Activated T-helper 2 cell treated with anti-CD3 and anti-CD28 coated beads, Interferon-gamma antibody, Interleukin-2, Interleukin-4, amounts not matched to agents 10 μg/mL and 5 μg/mL and 100 μg/mL, durations not matched to agents 14 hours and 24 hours and 36 hours (primary cell): ENCODE results near the gene RHOH. TPM values are rescaled to one million over a fixed set of nuclear protein-coding genes. Genes with fewer than 3 reads are reported as not detected.
A peak's percentile ranks its signal among the peaks of the same experiment; 100 is the strongest.
"Not testable (repeated sequence)": the region's sequence is repeated elsewhere in the genome, so short reads cannot be mapped to it uniquely, and the experiment has no call there.

ENCODE experiments used
- DNase-seq: peaks from one replicate; pipeline ENCODE4 v3.0.0; 2021; ENCODE audit warnings: low spot score
- H3K27ac Mint-ChIP-seq: one replicate; pipeline ENCODE4 v1.8.0; 2021; ENCODE audit warnings: mixed read lengths
- H3K27me3 Mint-ChIP-seq: one replicate; pipeline ENCODE4 v1.8.0; 2021; ENCODE audit warnings: low read depth, mixed read lengths
- H3K36me3 Mint-ChIP-seq: one replicate; pipeline ENCODE4 v1.8.0; 2021; ENCODE audit warnings: low read depth, mixed read lengths
- H3K4me1 Mint-ChIP-seq: one replicate; pipeline ENCODE4 v1.8.0; 2021; ENCODE audit warnings: low read depth, mixed read lengths
- H3K4me3 Mint-ChIP-seq: one replicate; pipeline ENCODE4 v1.8.0; 2021; ENCODE audit warnings: low read depth, mild to moderate bottlenecking, moderate library complexity, mixed read lengths
- H3K9me3 Mint-ChIP-seq: one replicate; pipeline ENCODE4 v1.8.0; 2021; ENCODE audit warnings: mixed read lengths
- intact Hi-C: fragments of 100-400 bp; cut with micrococcal nuclease; formaldehyde crosslinking; loops from one replicate; pipeline ENCODE4 v1.15.1; 2023
- total RNA-seq: library from RNA; stranded (reverse); gene quantifications from 2 replicates; pipeline ENCODE4 v1.2.3, GENCODE V29; 2022

The RHOH gene
- total RNA-seq, 1 donor from 2014 or later: 108 TPM

- H3K27ac Mint-ChIP-seq: no peak overlapping the region
- DNase-seq: no peak
- intact Hi-C loops: no loop called here
- H3K9me3 Mint-ChIP-seq: no peaks in the 10 kb centered on the region
- peaks cover 33% of the 10 kb centered on the region for H3K4me1 Mint-ChIP-seq
- H3K36me3 Mint-ChIP-seq: no peaks in the 10 kb centered on the region
- no peak overlapping the region for H3K4me3 Mint-ChIP-seq
- no peaks in the 10 kb centered on the region for H3K27me3 Mint-ChIP-seq
Measured at GRCh38 chr4:40262077-40262528, 65.3 kb downstream of the RHOH start.

GRCh38 chr4:40262861-40263260 lies 66.0 kb downstream of the RHOH start:
- intact Hi-C loops: no loop called here

GRCh38 chr4:40264497-40264896 lies 67.7 kb downstream of the RHOH start:
- Mint-ChIP-seq H3K27ac (no peak overlapping the region), H3K4me1 (peaks cover 23% of the 10 kb centered on the region), H3K4me3 (no peak overlapping the region), H3K36me3 (no peaks in the 10 kb centered on the region), H3K9me3 (no peaks in the 10 kb centered on the region), H3K27me3 (no peaks in the 10 kb centered on the region)
- intact Hi-C loops: no loop called here
- DNase-seq: no peak

More at GRCh38 chr4:40262861-40263260, 66.0 kb downstream of the RHOH start:
- H3K4me3 Mint-ChIP-seq: no peak overlapping the region
- H3K36me3 Mint-ChIP-seq: no peaks in the 10 kb centered on the region
- no peaks in the 10 kb centered on the region for H3K27me3 Mint-ChIP-seq
- peaks cover 31% of the 10 kb centered on the region for H3K4me1 Mint-ChIP-seq
- no peak for DNase-seq
- H3K27ac Mint-ChIP-seq: no peak overlapping the region
- H3K9me3 Mint-ChIP-seq: no peaks in the 10 kb centered on the region

GRCh38 chr4:40264995-40265909 lies 68.4 kb downstream of the RHOH start:
- H3K9me3 Mint-ChIP-seq: no peaks in the 10 kb centered on the region
- no peak for DNase-seq
- H3K27me3 Mint-ChIP-seq: no peaks in the 10 kb centered on the region
- H3K4me3 Mint-ChIP-seq: peak overlapping the region; percentile 7
- intact Hi-C loops: no loop called here
- peaks cover 23% of the 10 kb centered on the region for H3K4me1 Mint-ChIP-seq
- H3K27ac Mint-ChIP-seq: peak overlapping the region; percentile 42
- no peaks in the 10 kb centered on the region for H3K36me3 Mint-ChIP-seq

GRCh38 chr4:40265910-40266274 lies 69.1 kb downstream of the RHOH start:
- Mint-ChIP-seq H3K27ac (no peak overlapping the region), H3K4me1 (peaks cover 23% of the 10 kb centered on the region), H3K4me3 (no peak overlapping the region), H3K36me3 (no peaks in the 10 kb centered on the region), H3K27me3 (no peaks in the 10 kb centered on the region), H3K9me3 (no peaks in the 10 kb centered on the region)
- no peak for DNase-seq
- intact Hi-C loops: no loop called here

- Mint-ChIP-seq H3K36me3 (no peaks in the 10 kb centered on the region), H3K4me1 (peaks cover 22% of the 10 kb centered on the region), H3K9me3 (no peaks in the 10 kb centered on the region), H3K4me3 (no peak overlapping the region), H3K27ac (no peak overlapping the region), H3K27me3 (no peaks in the 10 kb centered on the region)
- DNase-seq: no peak
- intact Hi-C loops: no loop called here
Measured at GRCh38 chr4:40269133-40269532, 72.3 kb downstream of the RHOH start.

- Mint-ChIP-seq H3K4me3 (no peak overlapping the region), H3K4me1 (peaks cover 12% of the 10 kb centered on the region), H3K36me3 (no peaks in the 10 kb centered on the region), H3K9me3 (no peaks in the 10 kb centered on the region), H3K27me3 (no peaks in the 10 kb centered on the region), H3K27ac (no peak overlapping the region)
- intact Hi-C loops: no loop called here
- DNase-seq: no peak
Measured at GRCh38 chr4:40270609-40271008, 73.8 kb downstream of the RHOH start.

GRCh38 chr4:40275065-40275730 lies 78.4 kb downstream of the RHOH start:
- Mint-ChIP-seq H3K36me3 (no peaks in the 10 kb centered on the region), H3K27me3 (no peaks in the 10 kb centered on the region), H3K9me3 (no peaks in the 10 kb centered on the region), H3K4me1 (peaks cover 10% of the 10 kb centered on the region), H3K27ac (no peak overlapping the region), H3K4me3 (no peak overlapping the region)
- intact Hi-C loops: no loop called here
- DNase-seq: no peak

GRCh38 chr4:40276546-40276945 lies 79.7 kb downstream of the RHOH start:
- Mint-ChIP-seq H3K4me3 (no peak overlapping the region), H3K4me1 (peaks cover 21% of the 10 kb centered on the region), H3K27ac (no peak overlapping the region), H3K36me3 (peaks cover 5% of the 10 kb centered on the region), H3K27me3 (no peaks in the 10 kb centered on the region), H3K9me3 (peaks cover 5% of the 10 kb centered on the region)
- intact Hi-C loops: no loop called here
- DNase-seq: no peak

- no peak for DNase-seq
- Mint-ChIP-seq H3K27ac (peak overlapping the region; percentile 69), H3K4me1 (peaks cover 50% of the 10 kb centered on the region), H3K36me3 (peaks cover 7% of the 10 kb centered on the region), H3K9me3 (peaks cover 14% of the 10 kb centered on the region), H3K4me3 (no peak overlapping the region), H3K27me3 (no peaks in the 10 kb centered on the region)
- intact Hi-C loops: no loop called here
Measured at GRCh38 chr4:40280586-40280985, 83.8 kb downstream of the RHOH start.

GRCh38 chr4:40281099-40281498 lies 84.3 kb downstream of the RHOH start:
- Mint-ChIP-seq H3K36me3 (peaks cover 7% of the 10 kb centered on the region), H3K4me1 (peaks cover 48% of the 10 kb centered on the region), H3K4me3 (no peak overlapping the region), H3K9me3 (peaks cover 14% of the 10 kb centered on the region), H3K27me3 (no peaks in the 10 kb centered on the region), H3K27ac (peak overlapping the region; percentile 69)
- DNase-seq: no peak
- intact Hi-C loops: no loop called here

GRCh38 chr4:40281913-40282312 lies 85.1 kb downstream of the RHOH start:
- intact Hi-C loops: no loop called here
- Mint-ChIP-seq H3K4me1 (peaks cover 45% of the 10 kb centered on the region), H3K27me3 (no peaks in the 10 kb centered on the region), H3K4me3 (no peak overlapping the region), H3K9me3 (peaks cover 14% of the 10 kb centered on the region), H3K27ac (peak overlapping the region; percentile 67), H3K36me3 (peaks cover 7% of the 10 kb centered on the region)
- DNase-seq: no peak

GRCh38 chr4:40282857-40283256 lies 86.0 kb downstream of the RHOH start:
- intact Hi-C loops, H3K4me3 Mint-ChIP-seq, H3K27me3 Mint-ChIP-seq, DNase-seq, H3K36me3 Mint-ChIP-seq: not testable (repeated sequence)
- peaks cover 45% of the 10 kb centered on the region for H3K4me1 Mint-ChIP-seq
- peaks cover 14% of the 10 kb centered on the region for H3K9me3 Mint-ChIP-seq
- H3K27ac Mint-ChIP-seq: peak overlapping the region; percentile 96
